Coronary artery (tissue), 2 donors: ENCODE data around the gene STAT6.
A peak's percentile ranks its signal among the peaks of the same experiment; 100 is the strongest.
"Not testable (repeated sequence)": the region's sequence is repeated elsewhere in the genome, so short reads cannot be mapped to it uniquely, and the experiment has no call there.

ENCODE experiments used
- DNase-seq: peaks from one replicate; pipeline ENCODE4 v3.0.0-alpha.2; 2017; ENCODE audit warnings: low spot score
- H3K27ac ChIP-seq, 2 donors: fragments of 200-600 bp; sonication (generic); one replicate each; pipeline ENCODE4 v1.5.1; 2016 to 2019
- H3K4me3 ChIP-seq: fragments of 200-600 bp; sonication (generic); 2 replicates; pipeline ENCODE4 v1.5.1; 2016; ENCODE audit warnings: mild to moderate bottlenecking, moderate library complexity
- TF ChIP-seq, protein P1 (sequence below): fragments of 200-600 bp; sonication (generic); IDR thresholded peaks from one replicate; pipeline ENCODE4 v1.5.1; 2019; ENCODE audit warnings: antibody characterized with exemption

Gene STAT6

DNA sequence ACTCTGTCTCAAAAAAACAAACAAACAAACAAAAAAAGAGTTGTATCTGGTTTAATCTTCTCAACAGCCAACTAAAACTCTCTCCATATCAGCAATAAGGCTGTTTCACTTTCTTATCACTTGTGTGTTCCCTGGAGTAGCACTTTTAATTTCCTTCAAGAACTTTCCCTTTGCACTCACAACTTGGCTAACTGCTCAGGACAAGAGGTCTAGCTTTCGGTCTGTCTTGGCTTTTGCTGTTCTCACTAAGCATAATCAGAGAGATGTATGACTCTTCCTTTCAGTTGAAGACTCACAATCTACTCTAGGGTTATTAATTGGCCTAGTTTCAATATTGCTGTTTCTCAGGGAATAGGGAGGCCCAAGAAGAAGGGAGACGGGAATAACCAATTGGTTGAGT, 44.9 kb downstream of the STAT6 start:
- DNase-seq = no peak
- TF ChIP-seq, protein P1, sequence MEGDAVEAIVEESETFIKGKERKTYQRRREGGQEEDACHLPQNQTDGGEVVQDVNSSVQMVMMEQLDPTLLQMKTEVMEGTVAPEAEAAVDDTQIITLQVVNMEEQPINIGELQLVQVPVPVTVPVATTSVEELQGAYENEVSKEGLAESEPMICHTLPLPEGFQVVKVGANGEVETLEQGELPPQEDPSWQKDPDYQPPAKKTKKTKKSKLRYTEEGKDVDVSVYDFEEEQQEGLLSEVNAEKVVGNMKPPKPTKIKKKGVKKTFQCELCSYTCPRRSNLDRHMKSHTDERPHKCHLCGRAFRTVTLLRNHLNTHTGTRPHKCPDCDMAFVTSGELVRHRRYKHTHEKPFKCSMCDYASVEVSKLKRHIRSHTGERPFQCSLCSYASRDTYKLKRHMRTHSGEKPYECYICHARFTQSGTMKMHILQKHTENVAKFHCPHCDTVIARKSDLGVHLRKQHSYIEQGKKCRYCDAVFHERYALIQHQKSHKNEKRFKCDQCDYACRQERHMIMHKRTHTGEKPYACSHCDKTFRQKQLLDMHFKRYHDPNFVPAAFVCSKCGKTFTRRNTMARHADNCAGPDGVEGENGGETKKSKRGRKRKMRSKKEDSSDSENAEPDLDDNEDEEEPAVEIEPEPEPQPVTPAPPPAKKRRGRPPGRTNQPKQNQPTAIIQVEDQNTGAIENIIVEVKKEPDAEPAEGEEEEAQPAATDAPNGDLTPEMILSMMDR = no peak
- H3K4me3 ChIP-seq = no peak overlapping the region
- no peak overlapping the region for H3K27ac ChIP-seq

DNA sequence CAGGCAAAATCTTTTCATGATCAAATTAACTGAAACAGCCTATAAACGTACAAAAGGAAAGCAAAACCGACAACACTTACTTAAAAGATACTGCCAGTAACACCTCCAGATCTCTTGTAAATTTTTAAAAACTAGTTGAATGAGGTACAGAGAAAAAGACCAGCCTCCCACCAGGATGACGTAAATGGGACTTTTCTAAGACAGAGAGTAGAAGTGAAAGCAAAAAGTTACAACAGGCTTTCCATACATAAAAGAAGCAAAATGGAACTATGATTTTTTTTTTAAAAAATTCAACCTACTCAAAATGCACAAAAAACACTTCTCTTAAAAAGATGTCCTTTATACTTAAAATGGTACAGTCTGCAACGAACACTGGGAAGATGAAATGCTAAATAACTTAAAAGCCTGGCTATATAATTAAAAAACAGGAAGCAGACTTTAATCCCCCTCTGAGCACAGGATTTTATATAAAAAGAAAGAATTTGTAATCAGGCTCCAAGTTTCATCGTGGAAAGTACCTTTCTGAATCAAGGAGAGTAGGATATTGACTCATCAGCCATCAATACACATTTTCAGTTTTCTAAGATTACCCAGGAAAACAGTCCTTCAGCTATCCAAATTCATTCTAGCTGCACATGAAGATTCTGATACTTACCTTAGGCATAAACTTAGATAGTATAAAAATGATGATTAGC, 47.0 kb downstream of the STAT6 start:
- no peak for DNase-seq
- no peak overlapping the region for H3K27ac ChIP-seq
- H3K4me3 ChIP-seq = no peak overlapping the region
- TF ChIP-seq, protein P1 = no peak

- H3K4me3 ChIP-seq = no peak overlapping the region
- TF ChIP-seq, protein P1 = no peak
- DNase-seq = no peak
- no peak overlapping the region for H3K27ac ChIP-seq
Measured at GRCh38 chr12:57058454-57058853, 52.7 kb downstream of the STAT6 start.

DNA sequence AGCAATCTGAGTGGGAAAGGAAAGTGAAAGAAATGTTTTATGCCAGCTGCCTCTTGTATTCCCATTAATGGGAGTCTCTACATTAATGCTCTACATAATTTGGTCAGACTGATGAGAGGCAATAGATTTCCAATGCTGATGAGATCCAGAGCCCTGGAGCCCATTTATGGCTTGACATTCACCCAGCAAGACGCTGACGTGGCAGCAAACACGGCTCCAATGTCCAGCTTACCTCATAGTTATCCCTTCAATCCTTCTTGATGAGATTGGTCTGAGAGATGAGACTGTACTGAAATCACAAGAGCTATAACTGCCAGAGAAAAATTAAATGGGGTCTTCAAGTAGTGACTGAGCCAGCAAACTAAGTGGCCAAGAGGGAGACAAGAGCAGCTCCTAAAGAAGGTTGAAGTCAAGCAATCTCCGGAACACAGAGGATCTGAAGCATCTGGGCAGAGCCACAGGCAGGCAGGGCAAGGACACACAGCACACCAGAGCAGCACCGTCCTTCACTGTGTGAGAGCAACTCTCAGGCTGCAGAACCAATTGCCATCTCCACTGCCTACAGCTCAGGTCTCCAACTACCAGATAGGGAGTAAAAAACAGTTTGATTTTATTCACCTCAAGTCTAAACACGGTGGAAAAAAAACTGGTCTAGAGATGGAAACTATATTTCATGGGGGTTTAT, 54.0 kb downstream of the STAT6 start:
- DNase-seq = no peak
- peak overlapping the region in 1 of 2 donors; percentile 10 for H3K27ac ChIP-seq
- peak overlapping the region; percentile 8 for H3K4me3 ChIP-seq
- TF ChIP-seq, protein P1 = no peak

GRCh38 chr12:57055824-57056223, 55.3 kb downstream of the STAT6 start:
- Histone ChIP-seq H3K27ac (no peak overlapping the region), H3K4me3 (no peak overlapping the region)
- no peak for DNase-seq
- TF ChIP-seq, protein P1 = no peak

DNA sequence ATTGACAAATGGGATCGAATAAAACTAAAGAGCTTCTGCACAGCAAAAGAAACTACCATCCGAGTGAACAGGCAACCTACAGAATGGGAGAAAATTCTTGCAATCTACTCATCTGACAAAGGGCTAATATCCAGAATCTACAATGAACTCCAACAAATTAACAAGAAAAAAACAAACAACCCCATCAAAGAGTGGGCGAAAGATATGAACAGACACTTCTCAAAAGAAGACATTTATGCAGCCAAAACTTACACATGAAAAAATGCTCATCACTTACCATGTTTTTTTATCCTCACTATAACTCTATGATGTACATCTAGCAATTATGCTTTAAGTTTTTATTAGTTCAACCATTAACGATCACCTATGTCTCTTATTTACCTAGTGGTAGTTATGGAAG, 57.3 kb downstream of the STAT6 start:
- not testable (repeated sequence) for H3K4me3 ChIP-seq, DNase-seq, H3K27ac ChIP-seq

DNA sequence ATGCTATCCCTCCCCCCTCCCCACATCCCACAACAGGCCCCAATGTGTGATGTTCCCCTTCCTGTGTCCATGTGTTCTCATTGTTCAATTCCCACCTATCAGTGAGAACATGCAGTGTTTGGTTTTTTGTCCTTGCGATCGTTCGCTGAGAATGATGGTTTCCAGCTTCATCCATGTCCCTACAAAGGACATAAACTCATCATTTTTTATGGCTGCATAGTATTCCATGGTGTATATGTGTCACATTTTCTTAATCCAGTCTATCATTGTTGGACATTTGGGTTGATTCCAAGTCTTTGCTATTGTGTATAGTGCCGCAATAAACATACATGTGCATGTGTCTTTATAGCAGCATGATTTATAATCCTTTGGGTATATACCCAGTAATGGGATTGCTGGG, 58.0 kb downstream of the STAT6 start:
- DNase-seq, H3K4me3 ChIP-seq, H3K27ac ChIP-seq: not testable (repeated sequence)

GRCh38 chr12:57051011-57051410, 60.2 kb downstream of the STAT6 start:
- TF ChIP-seq, protein P1 = no peak
- H3K4me3 ChIP-seq = no peak overlapping the region
- DNase-seq = no peak
- H3K27ac ChIP-seq = no peak overlapping the region
